HG03520 (cell line): Measurements from ENCODE around the gene ARFGAP2.

Experiments used
- ATAC-seq: cut with Tn5 transposase; IDR thresholded peaks from one replicate; pipeline ENCODE4 v1.9.1; 2021; ENCODE audit warnings: mild to moderate bottlenecking, moderate library complexity; ENCODE audit not compliant: unreplicated experiment

The ARFGAP2 gene

GRCh38 chr11:47188259-47188658, 11.6 kb upstream of the ARFGAP2 start:
- no peak for ATAC-seq

- ATAC-seq: no peak
These were observed 11.0 kb upstream of the ARFGAP2 start for GRCh38 chr11:47187723-47188122.

- no peak for ATAC-seq
These were observed 10.3 kb upstream of the ARFGAP2 start for GRCh38 chr11:47186700-47187695.

- ATAC-seq: no peak
These were observed 9.5 kb upstream of the ARFGAP2 start, which contains the start of gene PACSIN3 for GRCh38 chr11:47186076-47186699. Gene PACSIN3 (minus strand): TSS chr11:47186434. CDS start chr11:47182727, 3,707 bp downstream.

- ATAC-seq: no peak
These were observed 8.8 kb upstream of the ARFGAP2 start for GRCh38 chr11:47185305-47186075.

- no peak for ATAC-seq
These were observed 8.1 kb upstream of the ARFGAP2 start for GRCh38 chr11:47184711-47185304.

GRCh38 chr11:47183969-47184368, 7.3 kb upstream of the ARFGAP2 start:
- ATAC-seq: no peak

- no peak for ATAC-seq
These were observed 6.6 kb upstream of the ARFGAP2 start for GRCh38 chr11:47183031-47183856.

GRCh38 chr11:47182380-47182779, 5.7 kb upstream of the ARFGAP2 start:
- ATAC-seq: no peak

GRCh38 chr11:47181271-47181670, 4.6 kb upstream of the ARFGAP2 start:
- ATAC-seq: no peak

- ATAC-seq: no peak
These were observed 3.5 kb upstream of the ARFGAP2 start for GRCh38 chr11:47180006-47180787.

GRCh38 chr11:47179655-47179991, 2.9 kb upstream of the ARFGAP2 start:
- no peak for ATAC-seq

GRCh38 chr11:47178737-47179654, 2.3 kb upstream of the ARFGAP2 start:
- ATAC-seq: no peak

GRCh38 chr11:47178316-47178715, 1.6 kb upstream of the ARFGAP2 start:
- no peak for ATAC-seq

- ATAC-seq: no peak
These were observed 1.2 kb upstream of the ARFGAP2 start for GRCh38 chr11:47177846-47178245.

- ATAC-seq: peak; percentile 44
These were observed 658 bp upstream of the ARFGAP2 start for GRCh38 chr11:47177229-47177845.

- ATAC-seq: no peak
These were observed 842 bp downstream of the ARFGAP2 start for GRCh38 chr11:47175746-47176327.
